ENCODE data around the gene FBXO10. TPM values are rescaled to one million over a fixed set of nuclear protein-coding genes. Genes with fewer than 3 reads are reported as not detected.
A peak's percentile ranks its signal among the peaks of the same experiment; 100 is the strongest.

Gene FBXO10
- total and polyA plus RNA-seq, 11 donors = 2.4 to 9.8 (median 6.7) TPM

DNA sequence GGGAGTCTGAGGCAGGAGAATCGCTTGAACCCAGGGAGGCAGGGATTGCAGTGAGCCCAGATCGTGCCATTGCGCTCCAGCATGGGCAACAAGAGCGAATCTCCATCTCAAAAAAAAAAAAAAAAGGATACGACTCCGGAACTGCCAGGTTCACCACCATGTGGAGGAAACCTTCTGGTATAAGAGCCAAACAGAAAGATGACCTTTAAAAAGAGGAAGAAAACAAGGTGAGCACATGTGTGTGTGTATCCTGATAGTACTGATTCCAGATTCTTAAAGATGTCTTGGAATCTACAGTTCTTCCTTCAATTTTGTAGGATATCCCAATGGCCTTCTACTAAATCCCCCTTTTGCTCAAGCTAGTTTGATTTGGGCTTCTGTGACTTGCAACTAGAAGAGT is 33.7 kb downstream of the FBXO10 start:
- intact Hi-C loops (cut with DNase I) = no loop called here
- H3K4me1 ChIP-seq = peaks cover 0 to 9% (median 0%) of the 10 kb centered on the region in 12 donors
- no peaks in the 10 kb centered on the region for H3K9me3 ChIP-seq
- no peak for ATAC-seq
- H3K27me3 ChIP-seq = no peaks in the 10 kb centered on the region
- no peak overlapping the region for H3K27ac ChIP-seq
- H3K36me3 ChIP-seq = peaks cover 0 to 36% (median 14%) of the 10 kb centered on the region in 9 donors
- no peak overlapping the region for H3K4me3 ChIP-seq
- no peak for DNase-seq
- no peak for TF ChIP-seq CTCF (IDR thresholded peaks at IDR 0.05)
- WGBS, 4 donors = 98 to 99% (median 98%) methylated on average over 6 of the region's 6 CpGs

DNA sequence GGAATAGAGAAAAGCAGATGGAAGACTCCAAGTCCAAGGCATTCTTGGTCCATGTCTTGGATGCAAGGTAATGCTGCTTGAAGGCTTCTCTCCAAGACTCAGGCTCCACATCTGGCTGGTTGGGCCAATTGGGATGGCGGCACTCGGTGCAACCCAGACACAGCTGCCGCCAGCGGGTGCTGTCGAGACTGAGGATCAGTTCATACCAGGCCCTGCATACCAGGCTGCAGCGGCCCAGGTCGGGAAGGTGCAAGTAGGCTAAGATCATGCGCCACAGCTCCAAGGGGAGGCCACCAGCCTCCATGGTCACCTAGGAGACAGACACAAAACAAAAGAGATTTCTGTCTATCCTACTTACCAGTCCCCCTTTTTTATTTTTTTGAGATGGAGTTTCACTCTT is 34.7 kb downstream of the FBXO10 start:
- TF ChIP-seq POLR2A (IDR thresholded peaks at IDR 0.05) = no peak
- no peak for TF ChIP-seq CTCF (IDR thresholded peaks at IDR 0.05)
- no peak for ATAC-seq
- WGBS, 4 donors = 92 to 99% (median 98%) methylated on average over 8 of the region's 8 CpGs
- Histone ChIP-seq H3K4me3 (no peak overlapping the region), H3K27me3 (no peaks in the 10 kb centered on the region), H3K9me3 (no peaks in the 10 kb centered on the region), H3K4me1 (peaks cover 0 to 9% (median 0%) of the 10 kb centered on the region in 12 donors), H3K36me3 (peaks cover 0 to 46% (median 24%) of the 10 kb centered on the region in 9 donors), H3K27ac (no peak overlapping the region)
- intact Hi-C loops (cut with DNase I) = no loop called here
- no peak for DNase-seq

DNA sequence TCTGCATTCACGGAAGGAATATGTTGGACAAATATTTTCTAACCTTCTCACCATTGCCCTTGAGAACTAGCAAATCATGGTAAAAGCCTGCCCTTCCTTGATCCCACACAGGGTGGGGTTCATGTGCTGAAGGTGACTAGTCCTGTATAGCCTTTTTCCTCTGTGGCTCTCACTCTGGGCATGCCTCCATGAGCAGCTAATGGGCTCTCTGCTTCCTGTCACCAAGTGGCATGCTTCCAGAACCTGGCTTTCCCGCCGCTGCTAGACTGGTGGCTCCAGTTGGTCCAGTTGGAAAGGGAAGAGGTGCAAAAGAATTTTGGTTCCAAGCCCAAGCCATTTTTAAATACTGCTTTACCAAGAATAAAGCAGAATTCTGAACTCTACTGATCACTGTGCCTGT is 35.5 kb downstream of the FBXO10 start:
- no peaks in the 10 kb centered on the region for H3K27me3 ChIP-seq
- DNase-seq = peak in 4 of 5 donors; percentile 58 to 69 (median 66)
- intact Hi-C loops (cut with DNase I) = no loop called here
- peaks cover 0 to 9% (median 0%) of the 10 kb centered on the region in 12 donors for H3K4me1 ChIP-seq
- no peak for TF ChIP-seq CTCF (IDR thresholded peaks at IDR 0.05)
- no peak for TF ChIP-seq POLR2A (IDR thresholded peaks at IDR 0.05)
- H3K4me3 ChIP-seq = no peak overlapping the region
- no peak overlapping the region for H3K27ac ChIP-seq
- peak; percentile 78 to 85 (median 84) for ATAC-seq
- 46 to 59% (median 49%) methylated on average over 3 of the region's 3 CpGs for WGBS, 4 donors
- no peaks in the 10 kb centered on the region for H3K9me3 ChIP-seq
- H3K36me3 ChIP-seq = peaks cover 0 to 54% (median 28%) of the 10 kb centered on the region in 9 donors

- Histone ChIP-seq H3K27me3 (no peaks in the 10 kb centered on the region), H3K4me3 (no peak overlapping the region), H3K9me3 (no peaks in the 10 kb centered on the region), H3K27ac (no peak overlapping the region), H3K4me1 (peaks cover 0 to 9% (median 0%) of the 10 kb centered on the region in 12 donors), H3K36me3 (peaks cover 0 to 56% (median 33%) of the 10 kb centered on the region in 9 donors)
- intact Hi-C loops (cut with DNase I) = no loop called here
- no peak for TF ChIP-seq CTCF (IDR thresholded peaks at IDR 0.05)
- no peak for TF ChIP-seq POLR2A (IDR thresholded peaks at IDR 0.05)
- DNase-seq (no peak), ATAC-seq (no peak)
These were observed 36.5 kb downstream of the FBXO10 start for GRCh38 chr9:37539634-37540033.

All from heart left ventricle (tissue), 16 donors.